GM12801 (cell line): ENCODE measurements around the gene ZNF230.

Experiments
- CTCF ChIP-seq: IDR thresholded peaks from one replicate; pipeline ENCODE4 v1.5.1; 2011; ENCODE audit warnings: control low read depth; ENCODE audit not compliant: insufficient read length; ENCODE audit errors: extremely low read depth

ZNF230 gene

GRCh38 chr19:44042147-44042546, 39.4 kb downstream of the ZNF230 start:
- TF ChIP-seq CTCF, result no peak

GRCh38 chr19:44050740-44051649, 48.2 kb downstream of the ZNF230 start:
- TF ChIP-seq CTCF, result no peak

GRCh38 chr19:44051650-44052402, 49.1 kb downstream of the ZNF230 start, which contains the start of gene ZNF223:
Gene ZNF223 (plus strand): TSS chr19:44052036. CDS start chr19:44055177, 3,141 bp downstream.
- TF ChIP-seq CTCF, result no peak

GRCh38 chr19:44055870-44056269, 53.1 kb downstream of the ZNF230 start:
- no peak for TF ChIP-seq CTCF

GRCh38 chr19:44059229-44059628, 56.5 kb downstream of the ZNF230 start:
- TF ChIP-seq CTCF, result no peak

GRCh38 chr19:44061038-44061437, 58.3 kb downstream of the ZNF230 start:
- TF ChIP-seq CTCF, result no peak
